OCI-LY3 (cell line): ENCODE data around the gene DYNC1I2.

Experiments used
- CTCF ChIP-seq: fragments of 200-600, 300-600 bp; sonication (generic); IDR thresholded peaks from 2 replicates; pipeline ENCODE4 v1.5.1; 2014; ENCODE audit warnings: antibody characterized with exemption, low read length, low read depth
- EZH2phosphoT487 ChIP-seq: fragments of 200-600 bp; shearing (Covaris generic); IDR thresholded peaks from 2 replicates; pipeline ENCODE4 v1.6.1; 2018; ENCODE audit warnings: antibody characterized with exemption, mixed run types, low read depth

DNA sequence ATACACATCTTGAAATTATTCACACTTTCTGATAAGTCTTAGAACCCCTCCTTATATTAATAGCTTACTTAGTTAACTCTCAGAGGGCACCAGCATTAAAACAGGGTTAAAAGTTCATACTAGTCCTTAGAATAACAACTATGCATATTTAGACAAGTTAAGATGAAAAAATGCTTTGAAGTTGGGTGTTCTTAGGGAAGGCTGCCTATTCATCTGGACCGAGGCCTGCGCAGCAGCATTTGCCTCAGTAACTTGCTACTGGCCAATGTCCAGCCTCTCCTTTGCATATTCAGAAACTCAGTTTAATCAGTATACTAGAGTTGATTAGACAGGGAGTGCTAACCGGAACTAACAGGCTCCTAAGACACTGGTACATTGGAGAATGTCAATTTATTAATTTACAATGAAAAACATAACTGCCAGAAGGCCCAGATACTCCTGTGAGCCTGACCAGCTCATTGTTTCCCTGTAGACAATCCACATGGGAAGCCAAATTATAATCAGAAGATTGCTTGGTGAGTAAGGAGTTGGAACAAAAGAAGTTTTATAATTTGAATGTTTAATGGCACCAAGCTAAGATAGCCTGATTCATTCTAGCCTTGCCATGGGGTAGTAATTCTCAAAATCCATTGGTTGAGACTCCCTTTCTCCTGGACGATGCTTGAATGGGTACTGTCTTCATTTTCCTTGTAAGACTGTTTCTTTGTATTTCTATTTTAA, 48.9 kb downstream of the DYNC1I2 start:
- TF ChIP-seq CTCF (no peak), EZH2phosphoT487 (no peak)
